Activated CD4-positive, alpha-beta T cell treated with anti-CD3 and anti-CD28 coated beads, Interleukin-2, Interleukin-6, amounts not matched to agents 100 ng/mL and 50 ng/mL, durations not matched to agents 16 hours and 8 hours (primary cell): ENCODE results near the gene CD9.
"Not testable (repeated sequence)": the region's sequence is repeated elsewhere in the genome, so short reads cannot be mapped to it uniquely, and the experiment has no call there.

Experiments used
- DNase-seq: peaks from one replicate; pipeline ENCODE4 v3.0.0-alpha.2; 2020

CD9 gene, protein sequence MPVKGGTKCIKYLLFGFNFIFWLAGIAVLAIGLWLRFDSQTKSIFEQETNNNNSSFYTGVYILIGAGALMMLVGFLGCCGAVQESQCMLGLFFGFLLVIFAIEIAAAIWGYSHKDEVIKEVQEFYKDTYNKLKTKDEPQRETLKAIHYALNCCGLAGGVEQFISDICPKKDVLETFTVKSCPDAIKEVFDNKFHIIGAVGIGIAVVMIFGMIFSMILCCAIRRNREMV

DNA sequence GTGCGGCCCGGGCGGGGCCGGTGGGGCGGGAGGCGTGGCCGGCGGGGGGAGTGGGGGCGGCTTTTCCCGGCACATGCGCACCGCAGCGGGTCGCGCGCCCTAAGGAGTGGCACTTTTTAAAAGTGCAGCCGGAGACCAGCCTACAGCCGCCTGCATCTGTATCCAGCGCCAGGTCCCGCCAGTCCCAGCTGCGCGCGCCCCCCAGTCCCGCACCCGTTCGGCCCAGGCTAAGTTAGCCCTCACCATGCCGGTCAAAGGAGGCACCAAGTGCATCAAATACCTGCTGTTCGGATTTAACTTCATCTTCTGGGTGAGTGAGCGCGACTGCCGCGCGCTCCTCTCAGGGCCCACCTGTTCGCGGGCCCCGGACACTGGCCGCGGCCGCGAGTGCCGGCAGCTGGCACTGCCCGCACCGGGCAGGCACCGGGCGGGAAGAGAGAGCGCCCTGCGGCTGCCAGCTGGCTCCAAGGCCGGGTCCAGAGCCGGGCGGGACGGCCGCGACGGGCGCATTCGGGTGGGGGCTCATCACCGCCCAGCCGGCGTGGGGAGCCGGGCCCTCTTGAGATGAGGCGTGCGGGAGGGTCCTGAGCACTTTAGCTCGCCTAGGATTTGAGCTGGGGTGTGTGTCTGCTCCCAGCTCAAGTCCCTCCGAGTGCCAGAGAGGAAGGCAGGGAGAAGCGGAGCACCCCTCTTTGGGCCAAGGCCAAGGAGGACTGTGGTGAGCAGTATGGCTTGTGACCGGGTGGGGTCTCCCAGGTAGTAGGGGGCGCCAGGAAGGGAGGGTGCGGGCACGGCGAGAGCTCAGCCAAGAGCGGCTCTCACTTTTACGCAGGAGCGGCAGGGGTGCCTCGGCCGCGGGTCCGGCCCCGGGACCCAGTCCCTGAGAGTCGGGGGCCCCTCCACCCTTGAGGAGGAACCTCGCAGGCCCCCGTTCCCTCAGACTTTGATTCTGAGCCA is at the start of gene CD9:
Gene CD9, plus strand, starts transcription at position 145 of the 957 bp plus-strand sequence. Its CDS starts 100 bp downstream, at position 245.
- peak; percentile 24 for DNase-seq

DNA sequence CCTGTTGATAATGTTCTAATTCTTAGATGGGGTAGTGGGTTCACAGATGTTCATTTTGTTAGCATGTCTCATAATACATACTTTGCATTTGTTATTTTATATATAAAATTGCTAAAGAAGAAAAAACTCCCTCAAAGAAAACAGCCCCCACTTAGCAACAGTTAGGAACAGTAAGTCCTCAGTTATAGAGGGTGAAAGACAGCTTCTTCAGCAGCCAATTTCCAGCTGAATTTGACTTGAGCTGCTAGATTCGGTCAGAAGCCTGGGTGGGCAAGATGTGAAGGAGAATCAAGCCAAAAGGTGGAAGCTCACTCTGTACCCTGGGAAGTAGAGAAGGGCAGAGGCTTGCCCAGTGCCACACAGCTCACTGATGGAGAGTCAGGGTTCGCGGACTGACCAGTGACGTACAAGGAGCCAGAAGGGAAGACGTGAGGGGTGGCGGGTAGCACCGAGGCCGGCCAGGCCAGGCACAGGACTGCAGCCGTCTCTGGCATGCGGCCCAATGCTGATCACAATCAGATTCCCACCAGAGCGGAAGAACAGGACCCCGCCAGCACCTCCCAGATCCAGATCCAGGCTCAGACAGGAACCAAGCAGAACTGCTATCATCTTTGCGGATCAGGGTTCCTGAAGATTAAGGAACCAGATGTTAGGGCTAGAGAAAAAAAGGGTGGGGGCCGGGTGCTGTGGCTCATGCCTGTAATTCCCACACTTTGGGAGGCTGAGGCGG is 45.3 kb upstream of the CD9 start:
- DNase-seq, result no peak

DNA sequence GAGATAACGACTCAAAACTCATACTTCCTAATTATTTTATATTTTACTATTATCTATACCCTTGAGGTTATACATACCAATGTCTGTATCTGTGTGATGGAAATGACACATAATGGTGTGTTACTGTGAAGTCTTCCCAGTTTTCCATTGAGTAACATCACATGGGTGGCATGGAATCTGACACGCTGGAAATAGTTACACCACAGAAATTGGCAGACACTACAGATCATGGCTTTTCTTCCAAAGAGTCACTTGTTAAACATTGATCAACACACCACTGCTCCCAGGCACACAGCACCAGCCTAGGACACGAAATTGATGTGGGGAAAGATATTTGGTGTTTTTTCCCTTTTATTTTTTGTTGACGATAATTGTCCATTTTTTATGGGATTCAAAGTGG is 42.7 kb upstream of the CD9 start:
- DNase-seq, result no peak

DNA sequence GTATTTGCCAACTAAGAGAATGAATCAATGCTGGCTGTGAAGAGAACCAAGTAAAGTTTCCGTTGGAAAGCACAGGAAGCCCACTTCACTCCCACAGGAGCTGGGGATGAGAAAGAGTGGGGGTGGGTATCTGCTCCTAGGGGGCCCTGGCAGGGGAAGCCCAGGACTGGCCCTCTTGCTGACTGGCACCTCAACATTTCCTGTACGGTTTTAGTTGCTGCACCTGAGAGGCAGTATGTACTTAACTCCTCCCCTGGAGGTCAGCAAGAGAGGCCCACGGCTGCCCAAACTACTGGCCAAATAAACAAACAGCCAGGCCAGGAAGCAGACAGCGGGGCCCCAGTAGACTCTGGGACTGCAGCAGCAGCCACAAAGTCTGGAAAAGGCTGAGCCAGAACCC is 41.9 kb upstream of the CD9 start:
- no peak for DNase-seq

DNA sequence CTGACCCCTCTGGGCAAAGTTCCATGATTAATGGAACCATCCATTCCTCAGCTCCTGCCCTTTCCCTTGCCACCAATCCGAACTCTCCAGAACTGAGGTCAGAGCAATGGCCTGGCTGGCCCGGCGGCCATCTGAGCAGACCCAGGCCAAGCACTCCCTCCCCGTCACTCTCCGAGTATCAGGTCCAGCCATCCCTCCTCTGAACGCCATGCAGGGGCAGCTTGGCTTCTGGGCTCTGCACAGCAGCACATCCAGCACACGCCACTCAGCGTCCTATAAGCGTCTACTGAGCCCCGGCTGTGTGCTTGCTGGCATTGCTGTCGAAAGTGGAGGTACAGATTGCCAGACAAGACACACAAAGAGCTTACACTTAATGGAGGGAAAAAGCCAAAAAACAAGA is 41.5 kb upstream of the CD9 start:
- DNase-seq, result no peak

DNA sequence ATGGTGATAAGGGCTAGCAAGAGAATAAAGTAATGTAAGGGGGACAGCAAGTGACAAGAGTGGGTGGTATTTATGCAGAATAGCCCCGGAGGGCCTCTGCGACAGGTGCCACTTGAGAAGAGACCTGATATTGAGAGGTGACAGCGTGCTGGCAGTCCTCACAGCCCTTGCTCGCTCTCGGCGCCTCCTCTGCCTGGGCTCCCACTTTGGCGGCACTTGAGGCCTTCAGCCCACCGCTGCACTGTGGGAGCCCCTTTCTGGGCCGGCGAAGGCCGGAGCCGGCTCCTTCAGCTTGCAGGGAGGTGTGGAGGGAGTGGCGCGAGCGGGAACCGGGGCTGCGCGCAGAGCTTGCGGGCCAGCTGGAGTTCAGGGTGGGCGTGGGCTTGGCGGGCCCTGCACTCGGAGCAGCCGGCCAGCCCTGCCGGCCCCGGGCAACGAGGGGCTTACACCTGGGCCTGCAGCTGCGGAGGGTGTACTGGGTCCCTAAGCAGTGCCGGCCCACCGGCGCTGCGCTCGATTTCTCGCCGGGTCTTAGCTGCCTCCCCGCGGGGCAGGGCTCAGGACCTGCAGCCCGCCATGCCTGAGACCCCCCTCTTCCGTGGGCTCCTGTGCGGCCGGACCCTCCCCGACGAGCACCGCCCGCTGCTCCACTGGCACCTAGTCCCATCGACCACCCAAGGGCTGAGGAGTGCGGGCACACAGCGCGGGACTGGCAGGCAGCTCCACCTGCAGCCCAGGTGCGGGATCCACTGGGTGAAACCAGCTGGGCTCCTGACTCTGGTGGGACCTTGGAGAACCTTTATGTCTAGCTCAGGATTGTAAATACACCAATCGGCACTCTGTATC is 40.8 kb upstream of the CD9 start:
- not testable (repeated sequence) for DNase-seq

DNA sequence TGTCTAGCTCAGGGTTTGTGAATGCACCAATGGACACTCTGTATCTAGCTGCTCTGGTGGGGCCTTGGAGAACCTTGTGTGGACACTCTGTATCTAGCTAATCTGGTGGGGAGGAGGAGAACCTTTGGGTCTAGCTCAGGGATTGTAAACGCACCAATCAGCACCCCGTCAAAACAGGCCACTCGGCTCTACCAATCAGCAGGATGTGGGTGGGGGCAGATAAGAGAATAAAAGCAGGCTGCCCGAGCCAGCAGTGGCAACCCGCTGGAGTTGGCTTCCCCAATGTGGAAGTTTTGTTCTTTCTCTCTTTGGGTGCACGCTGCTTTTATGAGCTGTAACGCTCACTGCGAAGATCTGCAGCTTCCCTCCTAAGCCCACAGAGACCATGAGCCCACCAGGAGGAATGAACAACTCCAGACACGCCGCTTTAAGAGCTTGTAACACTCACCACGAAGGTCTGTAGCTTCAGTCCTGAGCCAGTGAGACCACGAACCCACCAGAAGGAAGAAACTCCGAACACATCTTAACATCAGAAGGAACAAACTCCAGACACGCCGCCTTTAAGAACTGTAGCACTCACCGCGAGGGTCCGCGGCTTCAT is 40.1 kb upstream of the CD9 start:
- not testable (repeated sequence) for DNase-seq

DNA sequence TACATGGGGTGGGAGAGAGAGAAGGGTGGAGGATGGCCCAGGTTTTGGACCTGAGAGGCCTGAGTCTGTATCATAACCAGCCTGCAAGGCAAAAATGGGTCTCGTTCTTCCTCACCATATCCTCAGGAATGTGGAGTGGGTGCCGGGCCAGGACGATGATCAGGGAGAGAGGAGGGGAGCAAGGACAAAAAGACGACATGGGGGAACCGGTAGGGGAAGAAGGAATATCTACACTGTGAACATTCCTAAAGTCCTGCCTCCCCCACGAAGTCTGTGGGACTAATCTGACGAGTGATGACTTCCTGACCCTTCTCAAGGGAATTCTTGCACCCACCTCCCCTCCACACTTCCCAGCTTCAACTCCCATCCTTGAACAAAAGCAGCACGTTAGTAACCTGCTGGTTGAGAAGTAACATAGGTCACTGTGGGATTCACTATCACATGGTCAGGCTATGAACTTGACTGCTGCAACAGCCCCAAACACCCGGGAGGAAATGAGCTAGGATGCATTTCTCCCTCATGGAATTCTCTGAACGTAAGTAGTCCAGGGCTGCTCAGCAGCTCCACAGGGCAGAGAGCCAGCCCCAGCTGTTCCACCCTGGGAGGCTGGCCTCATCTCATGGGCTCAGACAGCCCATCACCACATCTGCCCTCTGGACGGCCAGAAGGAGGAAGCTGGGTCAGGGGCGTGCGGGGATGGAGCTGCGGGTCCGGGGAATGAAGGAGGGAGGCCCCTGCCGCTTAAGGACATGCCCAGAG is 38.9 kb upstream of the CD9 start:
- no peak for DNase-seq

DNA sequence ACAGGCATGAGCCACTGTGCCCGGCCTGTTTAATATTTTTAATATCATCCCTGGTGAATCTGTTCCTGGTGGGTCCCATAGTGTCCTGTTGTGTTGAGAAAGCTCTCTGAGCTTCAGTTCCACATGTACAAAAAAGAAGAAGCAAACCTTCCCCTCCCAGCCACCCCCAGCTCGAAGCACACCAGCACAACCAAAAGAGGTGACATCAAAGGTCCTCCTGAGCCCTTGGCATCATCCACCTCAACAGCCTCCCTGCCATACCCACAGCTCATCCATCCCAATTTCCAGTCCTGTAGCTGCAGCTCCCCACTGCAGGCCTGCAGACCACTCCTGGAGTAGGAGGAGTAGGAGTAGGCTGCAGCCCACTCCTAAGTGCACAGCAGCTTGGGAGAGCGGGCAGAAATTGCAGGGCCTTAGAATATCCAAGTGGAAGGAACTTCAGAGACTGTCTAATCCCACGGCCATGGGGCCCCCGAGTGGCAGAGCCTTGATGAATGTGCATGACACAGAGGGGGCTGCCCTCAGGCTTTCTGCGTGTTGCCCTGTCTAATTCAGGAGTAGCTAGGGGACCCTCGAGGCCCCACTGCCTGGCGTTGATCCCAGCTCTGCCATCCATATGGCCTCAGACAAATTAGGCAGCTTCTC is 36.7 kb upstream of the CD9 start:
- no peak for DNase-seq

DNA sequence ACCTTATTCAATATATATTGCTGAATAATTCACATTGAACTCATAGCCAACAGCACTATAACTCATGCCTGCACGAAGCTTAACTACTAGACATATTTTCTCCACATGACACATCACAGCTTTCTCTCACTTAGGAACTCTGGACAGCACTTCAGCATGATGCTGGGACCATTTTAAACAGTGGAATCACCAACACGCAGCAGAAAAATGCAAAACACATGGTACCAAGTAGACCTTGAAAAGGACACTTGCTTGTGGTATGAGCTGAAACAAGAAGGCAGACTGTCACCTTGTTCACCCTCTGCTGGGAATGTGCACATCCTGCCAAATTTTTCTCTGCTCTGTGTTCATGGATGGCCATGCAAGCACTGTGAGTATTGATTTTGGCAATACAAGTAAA is 34.8 kb upstream of the CD9 start:
- no peak for DNase-seq

DNA sequence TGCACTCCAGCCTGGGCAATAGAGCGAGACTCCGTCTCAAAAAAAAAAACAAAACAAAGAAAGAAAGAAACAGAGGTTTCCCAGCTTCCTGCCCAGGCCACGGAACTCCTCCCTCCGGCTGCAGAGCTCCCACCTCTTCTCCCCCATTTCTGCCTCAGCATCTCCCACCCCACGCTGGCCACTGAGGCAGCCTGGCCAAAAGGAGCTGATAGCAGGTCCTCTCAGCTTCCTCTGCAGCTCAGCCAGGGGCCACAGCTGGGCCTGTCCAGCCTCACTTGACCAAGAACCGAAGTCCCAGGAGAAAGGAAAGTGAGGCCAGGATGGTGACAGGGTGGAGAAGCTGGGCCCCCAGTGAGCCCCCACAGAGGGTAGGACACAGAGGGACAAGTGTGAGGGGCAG is 33.4 kb upstream of the CD9 start:
- DNase-seq, result no peak

DNA sequence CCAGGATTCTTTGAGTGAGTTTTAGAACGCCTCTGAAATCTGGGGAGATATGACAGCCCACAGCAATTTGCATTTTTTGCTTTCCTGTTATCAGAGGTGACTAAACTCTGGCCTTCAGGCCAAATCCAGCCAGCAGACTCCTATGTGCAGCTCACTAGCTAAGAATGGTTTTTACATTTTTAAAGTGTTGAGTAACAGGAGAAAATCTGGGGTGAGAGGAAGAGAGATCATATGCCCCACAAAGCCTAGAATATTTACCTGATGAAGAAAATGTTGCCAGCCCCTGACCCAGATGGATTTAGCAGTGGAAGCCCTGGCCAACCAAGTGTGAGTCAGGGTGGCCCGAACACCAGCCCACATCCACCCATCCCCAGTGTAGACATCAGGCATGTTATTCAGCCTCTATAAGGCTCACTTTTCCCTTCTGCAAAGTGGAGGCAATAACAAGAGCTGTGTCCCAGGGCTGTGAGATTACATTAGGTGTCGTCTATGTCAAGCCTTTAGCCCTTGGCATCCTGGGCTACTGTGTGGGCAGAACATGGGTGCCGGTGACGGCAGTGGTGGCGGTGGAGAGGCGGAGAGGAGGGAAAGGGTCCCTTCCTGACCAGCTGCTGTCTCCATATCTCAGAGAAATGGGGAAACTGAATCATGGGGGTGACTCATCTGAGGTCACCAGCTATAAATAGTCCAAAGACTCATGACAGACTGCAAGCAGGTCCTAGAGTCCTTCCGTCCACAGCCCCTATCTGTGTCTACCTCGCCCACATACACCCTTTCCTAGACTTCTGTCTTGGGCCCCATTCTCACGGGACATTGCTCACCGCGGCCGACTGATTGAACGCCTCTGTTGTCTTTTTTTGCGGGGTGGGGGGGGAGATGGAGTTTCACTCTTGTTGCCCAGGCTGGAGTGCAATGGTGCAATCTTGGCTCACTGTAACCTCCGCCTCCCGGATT is 32.6 kb upstream of the CD9 start:
- DNase-seq, result peak; percentile 77

DNA sequence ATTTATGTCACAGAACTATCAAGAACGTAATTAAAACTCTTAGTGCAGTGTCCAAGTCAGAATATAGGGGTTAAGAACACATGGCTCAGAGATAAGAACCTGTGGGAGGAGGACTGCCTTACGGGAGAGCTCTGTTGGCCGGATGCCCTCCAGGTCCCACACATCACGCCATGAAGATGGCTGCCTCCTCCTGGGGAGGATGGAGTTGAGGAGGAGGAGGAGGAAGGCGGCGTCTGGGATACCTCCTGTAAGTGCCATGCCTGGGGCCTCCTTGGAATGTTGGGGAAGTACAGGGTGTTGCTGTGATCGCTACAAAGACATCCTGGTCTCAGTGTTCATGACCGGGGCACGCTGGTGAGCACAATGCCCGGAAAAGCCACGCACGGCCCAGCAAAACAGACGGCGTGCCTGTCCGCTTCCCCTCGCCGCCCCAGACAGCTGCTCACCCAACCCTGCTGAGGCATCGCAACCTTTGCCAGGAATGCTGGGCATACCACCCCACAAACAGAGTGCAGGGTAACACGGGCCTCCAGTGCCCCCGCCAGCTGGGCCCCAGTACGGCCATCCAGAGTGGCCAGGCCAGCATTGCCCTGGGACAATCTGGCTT is 28.7 kb upstream of the CD9 start:
- no peak for DNase-seq

DNA sequence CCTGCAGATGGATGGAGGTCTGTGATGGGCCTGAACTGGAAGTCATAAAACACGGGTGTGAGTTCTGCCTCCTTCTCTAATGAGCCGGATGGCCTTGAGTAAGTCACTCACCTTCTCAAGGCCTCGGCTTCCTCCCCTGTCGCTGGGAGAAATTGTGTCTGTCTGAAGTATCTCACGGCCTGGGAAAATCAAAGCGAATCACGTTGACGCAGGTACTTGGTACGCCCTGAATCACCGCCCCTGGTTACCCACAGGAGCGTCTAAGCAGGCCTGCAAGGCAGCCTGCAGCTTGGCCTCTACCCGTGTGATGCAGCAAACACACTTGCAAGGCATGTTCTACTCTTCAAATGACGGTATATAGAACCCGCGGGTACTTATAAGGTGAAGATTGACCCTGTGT is 28.1 kb upstream of the CD9 start:
- DNase-seq, result no peak

DNA sequence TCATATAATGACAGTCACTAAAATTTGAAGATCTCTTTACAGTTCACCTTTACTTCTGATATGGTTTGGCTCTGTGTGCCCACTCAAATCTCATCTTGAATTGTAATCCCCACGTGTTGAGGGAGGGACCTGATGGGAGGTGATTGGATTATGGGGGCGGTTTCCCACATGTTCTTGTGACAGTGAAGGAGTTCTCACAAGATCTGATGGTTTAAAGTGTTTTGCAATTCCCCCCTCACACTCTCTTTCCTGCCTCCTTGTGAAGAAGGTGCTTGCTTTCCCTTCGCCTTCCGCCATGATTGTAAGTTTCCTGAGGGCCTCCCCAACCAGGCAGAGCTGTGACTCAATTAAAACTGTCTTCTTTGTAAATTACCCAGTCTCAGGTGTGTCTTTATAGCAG is 27.3 kb upstream of the CD9 start:
- DNase-seq, result no peak

DNA sequence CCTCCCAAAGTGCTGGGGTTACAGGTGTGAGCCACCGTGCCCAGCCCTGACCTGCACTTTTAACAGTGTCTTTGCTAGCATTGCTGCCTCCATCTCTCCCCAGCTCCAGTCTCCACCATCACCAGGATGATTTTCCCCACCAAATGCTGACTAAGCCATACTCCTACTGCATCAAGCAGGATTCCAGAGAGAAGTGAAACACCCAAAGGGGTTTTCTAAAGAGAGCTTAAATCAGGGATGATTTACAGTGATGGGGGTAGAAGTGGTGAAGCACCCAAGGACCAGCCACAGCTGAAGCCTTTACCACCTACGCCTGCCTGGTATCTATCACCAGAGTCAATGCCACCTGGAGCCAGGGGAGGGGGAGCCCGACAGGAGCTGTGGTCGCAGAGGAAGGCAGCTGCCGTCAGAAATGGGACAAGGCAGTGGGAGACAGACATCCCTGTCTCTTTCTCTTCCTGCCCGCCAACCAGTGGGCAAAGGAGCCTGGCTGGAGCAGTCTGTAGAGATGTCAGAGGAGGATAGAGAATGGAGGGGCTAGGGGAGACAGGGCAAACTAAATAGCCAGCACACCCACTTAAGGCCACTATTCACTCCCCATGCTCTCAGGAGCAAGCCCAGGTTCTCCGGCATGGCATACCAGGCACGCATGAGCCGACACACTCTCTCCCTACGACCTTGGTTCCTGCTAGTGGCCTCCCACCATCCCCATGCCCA is 22.4 kb upstream of the CD9 start:
- DNase-seq, result no peak

DNA sequence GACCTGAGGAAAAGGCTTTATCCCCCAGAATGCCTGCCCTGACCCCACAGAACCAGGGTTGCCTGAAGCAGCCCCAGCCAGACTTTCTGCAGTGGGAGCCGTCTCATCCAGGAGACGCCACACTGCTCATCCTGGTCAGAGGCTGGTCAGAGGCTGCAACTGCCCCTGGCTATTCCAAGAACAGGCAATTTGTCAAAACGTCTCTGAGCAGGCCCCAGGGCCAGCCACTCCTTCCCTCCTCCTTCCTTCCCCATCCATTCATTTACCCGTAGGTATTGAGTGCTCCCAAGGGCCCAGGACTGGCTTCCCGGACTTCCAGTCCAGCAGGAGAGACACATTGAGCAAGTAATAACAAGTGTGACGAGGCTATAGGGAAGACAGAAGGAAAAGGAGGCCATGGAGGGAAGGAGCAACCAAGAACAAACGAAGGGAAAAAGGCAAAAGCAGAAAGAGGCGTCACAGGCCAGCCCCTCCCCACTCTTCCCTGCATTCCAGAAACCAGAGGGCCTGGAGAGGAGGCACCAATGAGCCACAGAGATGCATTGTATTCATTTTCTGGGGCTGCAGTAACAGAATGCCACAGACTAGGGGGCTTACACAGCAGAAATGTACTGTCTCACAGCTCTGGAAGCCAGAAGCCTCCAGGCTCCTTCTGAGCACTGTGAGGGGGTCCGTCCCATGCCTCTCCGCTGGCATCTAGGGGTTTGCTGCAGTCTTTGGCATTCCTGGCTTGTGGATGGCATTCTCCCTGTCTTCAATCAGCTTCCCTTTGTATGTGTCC is 21.0 kb upstream of the CD9 start:
- DNase-seq, result no peak
